Measurements from ENCODE around the gene CCDC127.

CCDC127 gene

DNA sequence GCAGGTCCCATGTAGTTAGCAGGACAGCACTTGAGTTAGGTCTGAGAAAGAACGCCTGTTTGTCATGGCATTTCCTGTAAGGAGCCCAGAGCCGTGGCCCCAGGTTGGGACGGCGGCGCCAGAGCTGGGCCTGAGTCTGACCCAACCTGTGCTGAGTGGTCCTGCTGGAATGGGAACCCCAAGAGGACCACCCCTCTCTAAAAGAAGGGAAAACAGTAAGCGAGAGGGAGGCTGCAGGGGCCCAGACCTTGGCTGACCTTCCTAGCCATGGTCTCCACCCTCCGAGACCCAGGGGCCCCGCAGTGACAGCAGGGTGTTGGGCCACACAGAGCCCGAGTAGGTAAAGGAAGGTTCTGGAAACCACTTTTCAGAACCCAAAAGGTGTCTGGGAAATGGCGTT lies 28.5 kb downstream of the CCDC127 start:
- DNase-seq (ENCODE audit: low read depth), result no peak

DNA sequence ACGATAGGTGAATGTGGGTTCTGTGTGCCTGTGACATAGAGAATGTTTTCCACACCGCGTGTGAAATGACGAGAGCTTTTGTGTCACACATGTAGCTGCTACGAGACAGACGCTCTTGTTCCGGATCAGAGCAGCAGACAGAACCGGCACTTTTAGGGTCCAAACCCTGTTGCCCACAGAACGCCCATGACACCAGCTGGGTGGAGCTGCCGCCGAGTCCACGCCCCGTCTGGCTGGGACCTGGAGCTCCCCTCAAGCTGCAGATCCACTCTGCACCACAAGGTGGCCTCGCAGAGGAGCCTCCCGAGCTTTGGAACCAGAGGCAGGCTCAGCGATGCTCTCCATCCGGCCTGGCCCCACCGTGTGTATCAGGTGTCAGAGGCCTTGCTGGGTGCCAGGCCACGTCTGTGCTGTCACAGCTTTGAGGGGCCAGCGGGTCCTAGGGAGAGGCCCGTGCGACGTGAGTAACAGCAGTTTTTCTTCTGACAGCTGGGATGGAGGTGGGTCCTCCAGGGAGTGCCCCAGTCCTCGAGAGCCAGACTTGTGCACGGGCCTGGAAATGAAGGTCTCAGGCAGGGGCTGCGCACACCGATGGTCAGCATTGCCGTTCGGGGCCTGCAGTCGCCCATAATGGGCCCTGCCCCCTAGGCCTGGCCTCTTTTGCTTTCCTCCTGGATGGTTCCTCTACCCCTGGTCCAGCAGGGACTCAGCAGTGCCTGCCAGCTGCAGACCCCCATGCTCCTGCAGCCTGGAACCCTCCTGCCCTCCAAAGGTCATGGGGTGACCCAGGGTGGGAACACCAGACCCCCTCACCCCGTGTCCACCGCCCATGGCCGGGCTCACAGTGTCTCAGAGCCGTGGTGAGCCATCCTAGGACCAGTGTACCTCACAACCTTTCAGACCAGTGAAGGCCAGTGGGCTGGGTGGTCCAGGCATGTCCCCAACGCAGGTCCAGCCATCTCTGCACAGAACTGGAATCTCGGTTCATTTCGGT lies 29.2 kb downstream of the CCDC127 start:
- peak; percentile 84 for DNase-seq (ENCODE audit: low read depth)

DNA sequence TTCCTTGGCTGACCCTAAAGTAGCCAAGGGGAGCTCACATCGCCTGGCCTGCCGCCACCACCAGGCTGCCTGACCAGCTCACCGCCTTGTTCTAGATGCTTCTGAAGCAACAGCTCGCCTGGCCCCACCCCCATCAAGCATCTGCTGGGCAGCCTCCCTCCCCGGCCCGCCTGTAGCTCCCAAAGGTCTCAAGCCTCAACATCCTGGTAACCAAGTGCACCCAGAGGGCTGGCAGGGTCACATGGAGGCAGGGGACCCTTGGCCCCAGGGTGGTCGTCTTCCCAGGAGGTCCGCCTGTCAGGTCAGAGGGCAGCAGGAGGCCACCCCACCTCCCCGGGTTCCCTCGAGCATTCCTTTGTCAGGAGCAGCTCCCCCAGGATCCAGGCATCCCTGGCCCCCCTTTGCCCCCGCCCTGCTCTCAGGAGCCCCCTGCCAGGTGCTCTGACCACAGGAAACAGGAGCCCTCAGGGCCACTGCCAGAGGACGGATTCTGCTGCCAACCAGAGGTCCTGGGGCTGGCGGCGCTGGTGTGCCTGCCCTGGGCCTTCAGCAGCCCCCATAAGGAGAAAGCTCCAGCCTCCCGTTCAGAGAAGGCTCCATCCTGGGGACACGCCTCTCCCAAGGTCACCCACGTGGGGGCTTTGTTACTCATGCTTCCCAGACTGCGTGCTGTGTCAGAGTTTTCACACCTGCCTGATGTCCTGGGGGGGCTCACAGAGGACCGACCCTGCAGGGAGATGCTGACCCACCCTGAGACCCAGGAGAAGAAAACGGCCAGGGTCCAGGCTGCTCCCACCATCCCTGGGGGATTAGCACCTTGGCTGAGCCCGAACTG lies 30.1 kb downstream of the CCDC127 start:
- DNase-seq (ENCODE audit: low read depth), result no peak

DNA sequence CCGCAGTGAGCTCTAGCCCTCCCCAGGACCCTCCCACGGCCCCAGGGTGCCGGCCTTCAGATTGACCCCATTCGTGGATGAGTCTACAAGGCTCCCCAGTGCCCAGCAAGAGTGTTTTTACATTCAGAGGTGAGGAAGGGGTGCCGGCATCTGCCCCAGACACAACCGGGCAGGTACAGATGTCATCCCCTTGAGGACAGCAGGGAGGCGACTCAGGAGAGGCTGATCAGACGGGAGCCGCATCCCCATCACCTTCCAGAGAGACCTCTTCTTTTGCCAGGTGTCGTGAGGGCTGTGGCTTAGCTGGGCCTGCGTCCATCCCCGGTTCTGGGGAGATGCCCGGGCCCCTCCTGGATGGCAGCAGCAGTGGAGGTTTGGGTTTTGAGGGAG lies 30.9 kb downstream of the CCDC127 start:
- DNase-seq (ENCODE audit: low read depth), result no peak

DNA sequence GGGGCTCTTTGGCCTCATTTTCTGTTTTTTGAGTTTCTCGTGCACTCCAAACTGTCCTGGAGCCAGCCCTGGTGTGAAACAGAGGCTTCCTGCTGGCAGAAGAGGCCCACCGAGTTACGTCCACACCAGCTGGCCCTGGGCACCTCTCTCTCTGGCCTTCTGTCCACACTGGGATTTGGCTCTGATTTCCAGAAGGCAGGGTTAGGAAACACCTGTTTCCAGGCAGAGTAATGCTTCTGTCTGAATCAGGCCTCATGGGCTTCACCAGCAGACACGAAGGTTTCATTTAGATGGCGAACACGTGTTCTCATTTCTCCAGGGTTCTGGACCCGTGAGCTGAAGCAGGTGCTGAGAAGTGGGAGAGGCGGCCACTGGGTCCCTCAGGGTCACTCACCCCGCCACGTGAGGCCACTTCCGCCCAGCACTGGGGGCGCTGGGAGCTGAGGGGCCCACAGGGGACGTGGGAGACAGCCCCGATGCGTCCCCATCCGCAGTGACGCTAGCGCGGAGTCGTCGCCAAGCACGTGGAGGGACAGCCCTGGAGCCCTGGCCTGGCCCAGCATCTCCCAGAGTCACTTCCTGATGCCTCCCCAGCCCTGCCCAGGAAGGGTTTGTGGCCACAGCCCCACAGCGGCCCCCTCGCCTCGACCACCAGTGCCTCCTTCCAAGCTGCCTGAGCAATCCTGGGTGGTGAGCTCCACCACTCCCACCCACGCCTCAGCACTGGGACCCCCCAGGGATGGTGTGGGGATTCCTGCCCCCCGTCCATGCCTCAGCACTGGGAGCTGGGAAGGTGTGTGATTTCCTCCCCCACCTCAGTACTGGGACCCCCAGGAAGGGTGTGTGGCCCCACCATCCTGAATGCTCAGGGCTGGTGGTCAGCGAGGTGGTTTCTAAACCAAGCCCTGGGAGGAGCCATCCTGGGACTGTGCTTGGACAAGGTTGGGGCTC lies 31.6 kb downstream of the CCDC127 start:
- no peak for DNase-seq (ENCODE audit: low read depth)

DNA sequence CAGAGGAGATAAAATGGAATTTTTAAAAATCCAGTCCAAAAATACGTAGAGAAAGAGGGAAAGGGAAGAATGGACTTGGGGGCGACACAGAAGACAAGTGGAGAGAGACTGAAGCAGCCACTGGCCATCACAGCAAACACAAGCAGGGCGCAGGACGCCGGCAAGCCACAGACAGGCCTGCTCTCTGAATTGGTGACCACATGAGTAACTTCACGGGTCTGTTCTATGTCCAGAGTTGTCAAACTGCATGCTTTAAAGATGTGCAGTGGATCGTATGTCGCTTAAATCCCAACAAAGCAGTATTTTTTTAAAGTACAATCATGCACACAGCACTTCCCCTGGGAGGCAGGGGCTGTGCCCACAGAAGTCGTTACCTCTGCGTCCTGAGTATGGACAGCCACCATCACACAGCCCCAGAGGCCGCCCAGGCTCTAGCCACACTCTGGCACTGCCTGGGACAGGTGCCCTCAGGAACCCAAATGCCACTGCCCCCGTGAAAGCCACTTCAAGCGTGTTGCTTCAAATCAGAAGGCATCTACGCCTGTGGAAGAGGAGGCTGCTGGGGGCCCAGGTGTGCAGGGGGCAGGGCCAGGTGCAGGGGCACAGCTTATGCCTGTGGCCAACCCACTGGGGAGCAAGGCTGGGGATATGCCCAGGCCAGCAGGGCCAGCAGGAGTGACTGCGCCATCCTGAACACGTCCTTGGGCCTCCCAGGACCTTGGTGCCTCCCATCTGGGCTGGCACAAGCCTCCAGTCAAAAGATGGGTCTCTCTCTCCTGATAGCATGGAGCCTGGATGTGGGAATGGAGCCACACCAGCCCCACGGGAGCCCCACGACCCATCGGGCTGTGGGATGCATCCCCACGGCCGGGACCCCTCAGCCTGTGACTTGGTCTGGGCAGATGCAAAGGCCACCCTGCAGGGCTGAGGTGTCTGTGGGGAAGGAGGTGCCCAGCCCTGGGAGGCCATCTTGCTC lies 32.6 kb downstream of the CCDC127 start:
- DNase-seq (ENCODE audit: low read depth), result no peak

DNA sequence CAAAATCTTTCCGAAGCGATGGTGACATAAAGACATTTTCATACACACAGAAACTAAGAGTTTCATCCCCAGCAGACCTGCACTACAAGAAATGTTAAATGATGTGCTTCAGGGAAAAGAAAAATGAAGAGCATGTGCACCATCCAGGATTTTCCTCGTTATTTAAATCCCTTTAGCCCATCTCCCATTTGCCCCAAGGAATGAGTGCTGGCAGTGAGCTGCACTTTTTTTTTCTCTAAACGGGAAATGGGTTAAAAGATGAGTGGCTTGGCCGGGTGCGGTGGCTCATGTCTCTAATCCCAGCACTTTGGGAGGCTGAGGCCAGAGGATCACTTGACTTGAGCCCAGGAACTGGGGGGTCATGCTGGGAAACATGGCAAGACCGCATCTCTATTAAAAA lies 33.5 kb downstream of the CCDC127 start:
- no peak for DNase-seq (ENCODE audit: low read depth)

DNA sequence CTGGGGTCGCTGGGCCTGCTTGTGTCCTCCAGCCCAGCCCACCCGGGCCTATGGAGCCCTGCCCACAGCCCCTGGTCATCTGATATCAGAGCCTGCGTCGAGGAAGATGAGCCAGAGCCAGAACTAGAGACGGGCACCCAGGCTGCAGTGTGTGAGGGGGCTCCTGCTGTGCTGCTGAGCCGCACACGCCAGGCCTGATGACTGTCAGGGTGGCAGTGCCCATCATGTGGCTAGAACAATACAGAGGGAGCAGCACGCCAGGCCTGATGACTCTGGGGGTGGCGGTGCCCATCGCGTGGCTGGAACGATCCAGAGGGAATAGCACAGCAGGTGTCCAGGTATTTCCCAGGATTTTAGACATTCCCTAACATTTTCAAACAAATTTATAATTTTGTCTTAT lies 35.8 kb downstream of the CCDC127 start:
- no peak for DNase-seq (ENCODE audit: low read depth)

DNA sequence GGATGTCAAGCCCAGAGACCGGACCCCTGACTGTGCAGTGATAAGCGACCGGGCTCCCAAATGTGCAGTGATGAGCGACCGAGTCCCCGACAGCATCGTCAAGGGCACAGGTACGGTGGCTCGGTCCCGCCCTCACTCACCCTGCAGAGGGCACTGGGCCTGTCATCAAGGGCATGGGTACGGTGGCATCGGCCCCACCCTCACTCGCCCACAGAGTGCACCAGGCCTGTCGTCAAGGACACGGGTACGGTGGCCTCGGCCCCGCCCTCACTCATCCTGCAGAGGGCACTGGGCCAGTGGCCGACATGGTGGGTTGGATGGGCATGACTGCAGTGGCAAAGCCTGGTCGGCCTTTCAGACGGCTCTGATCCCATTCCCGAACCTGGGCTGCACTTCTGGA lies 36.4 kb downstream of the CCDC127 start:
- no peak for DNase-seq (ENCODE audit: low read depth)

DNA sequence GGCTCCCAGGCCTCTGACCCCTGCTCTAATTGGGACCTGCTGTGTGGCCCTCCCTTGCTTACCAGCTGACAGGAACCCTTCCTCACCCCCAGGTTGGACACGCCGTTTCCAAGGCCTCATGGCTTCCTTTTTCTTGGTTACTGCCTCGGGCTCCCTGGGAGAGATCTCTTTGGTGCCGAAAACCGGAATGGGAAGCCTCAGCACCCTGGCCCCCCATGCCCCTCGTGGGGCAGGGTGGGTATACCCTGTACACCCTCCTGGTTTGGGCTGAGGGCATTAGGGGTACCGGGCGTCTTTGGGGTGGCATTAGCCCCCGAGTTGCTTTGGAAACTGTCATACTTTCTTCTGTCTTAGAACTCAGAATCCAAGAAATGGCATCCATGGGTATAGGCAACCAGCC lies 36.8 kb downstream of the CCDC127 start:
- no peak for DNase-seq (ENCODE audit: low read depth)

DNA sequence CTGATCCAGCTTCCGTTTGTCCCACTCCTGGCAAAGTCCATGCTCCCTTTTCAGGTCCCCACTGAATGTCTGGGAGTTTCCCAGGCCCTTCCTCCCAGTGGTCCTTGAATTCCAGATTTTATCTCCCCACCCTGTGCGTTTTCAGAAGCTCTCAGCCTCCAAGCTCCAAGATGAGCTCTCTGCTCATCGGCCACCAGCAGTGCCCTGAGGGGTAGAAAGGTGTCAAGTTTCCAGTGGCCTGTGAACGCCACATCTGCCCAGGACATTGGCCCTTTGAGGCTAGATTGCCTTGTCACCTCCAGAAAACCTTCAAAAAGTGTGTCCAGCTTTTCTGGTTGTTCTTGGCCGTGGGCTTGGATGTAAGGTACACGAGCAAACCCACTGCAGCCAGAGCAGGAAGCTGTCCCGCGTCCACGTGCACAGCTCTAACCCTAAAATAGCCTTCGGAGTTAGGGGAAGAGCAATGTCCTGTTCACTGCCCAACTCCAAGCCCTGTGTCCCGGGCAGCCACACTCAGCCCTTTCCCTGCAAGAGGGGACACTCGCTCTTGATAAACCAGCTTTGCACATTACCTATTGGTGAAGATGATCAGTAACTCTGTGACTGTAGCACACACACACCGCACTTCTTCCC lies 37.6 kb downstream of the CCDC127 start:
- no peak for DNase-seq (ENCODE audit: low read depth)

DNA sequence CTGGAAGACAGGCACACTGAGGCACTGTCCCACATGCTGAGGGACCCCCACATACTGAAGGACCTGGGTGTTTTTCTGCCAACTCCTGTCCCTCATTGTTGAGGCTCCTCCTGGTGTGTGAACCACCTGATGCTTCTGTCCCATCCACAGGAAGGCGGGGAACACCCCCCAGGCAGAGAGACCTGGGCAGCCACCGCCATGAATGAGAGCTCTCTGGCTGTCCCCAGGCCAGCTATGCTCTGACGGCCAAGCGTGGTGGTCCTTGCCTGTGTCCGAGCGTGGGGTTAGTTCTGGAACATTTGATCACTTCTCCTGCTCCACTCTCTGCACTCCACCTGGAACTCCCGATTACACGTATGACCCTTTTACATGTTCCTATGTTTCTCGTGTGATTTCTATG lies 38.6 kb downstream of the CCDC127 start:
- no peak for DNase-seq (ENCODE audit: low read depth)

DNA sequence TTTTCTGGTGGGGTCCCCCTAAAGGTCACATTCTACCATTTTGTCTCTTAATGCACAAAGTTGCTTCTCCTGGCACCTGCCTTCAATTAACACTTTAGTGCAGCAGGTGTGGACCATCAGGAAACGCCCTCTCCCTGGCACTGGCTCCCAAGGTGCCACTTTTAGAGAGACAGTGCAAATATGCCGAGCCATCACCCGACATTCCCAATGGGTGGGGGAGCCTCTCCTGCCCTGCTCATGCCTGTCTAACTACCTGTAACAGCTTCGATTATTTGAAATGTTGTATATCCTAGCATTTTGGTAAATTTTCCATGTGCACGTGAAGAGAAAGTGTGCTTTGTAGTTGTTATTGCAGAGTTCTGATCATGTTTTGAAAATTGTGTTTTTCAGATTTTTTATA lies 39.8 kb downstream of the CCDC127 start:
- no peak for DNase-seq (ENCODE audit: low read depth)

DNA sequence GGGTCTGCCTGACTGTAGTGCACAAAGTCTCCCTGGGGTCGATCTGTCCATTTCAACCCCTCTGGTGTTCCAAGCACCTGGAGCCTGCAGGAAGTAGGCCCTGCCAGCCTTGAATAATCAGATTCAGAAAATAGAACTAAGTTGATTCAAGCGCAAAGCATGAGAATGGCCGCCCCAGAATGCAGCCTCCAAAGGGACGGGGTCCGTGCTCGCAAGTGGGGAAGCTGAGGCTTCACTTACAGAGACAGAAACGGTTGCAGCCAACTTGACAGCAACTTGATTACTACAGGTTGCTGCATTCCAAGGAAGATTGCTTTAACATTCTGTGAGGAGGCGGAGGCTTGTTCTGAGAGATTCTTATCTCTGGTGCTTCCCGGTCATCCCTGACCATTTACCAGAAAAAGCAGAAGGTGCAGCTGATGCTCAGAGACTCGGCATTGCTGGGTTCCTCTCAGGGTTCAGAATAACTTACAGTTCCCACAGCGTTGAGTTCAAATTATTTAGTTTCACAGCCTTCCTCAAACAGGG lies 41.6 kb downstream of the CCDC127 start:
- DNase-seq (ENCODE audit: low read depth), result no peak

DNA sequence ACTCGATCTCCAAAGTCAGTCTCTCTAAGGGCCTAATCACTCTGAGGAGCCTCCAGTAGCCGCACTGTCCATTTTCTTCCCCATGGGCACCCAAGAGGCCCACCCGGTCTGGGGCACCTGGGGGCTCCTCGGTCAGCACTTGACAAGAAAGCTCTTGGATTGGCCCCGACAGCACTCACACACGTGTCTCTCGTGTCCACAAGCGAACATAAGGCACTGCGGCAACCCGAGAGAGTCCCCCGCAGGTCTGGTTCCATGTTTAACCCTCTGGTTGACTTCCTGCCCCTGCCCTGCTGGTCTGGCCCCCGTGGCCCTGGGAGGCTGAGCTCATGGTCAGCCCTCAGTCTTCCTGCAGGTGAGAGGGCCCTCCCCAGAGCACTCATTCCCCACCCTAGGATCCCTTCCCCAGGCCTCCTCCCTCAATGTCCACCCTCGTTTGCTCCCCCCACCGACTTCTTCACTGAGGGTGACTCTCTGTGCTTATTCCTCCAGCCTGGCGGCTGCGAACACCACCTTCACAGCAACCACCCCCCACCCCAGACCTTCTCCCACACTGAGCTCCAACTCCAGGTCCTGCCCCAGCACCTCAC lies 43.0 kb downstream of the CCDC127 start:
- DNase-seq (ENCODE audit: low read depth), result no peak

DNA sequence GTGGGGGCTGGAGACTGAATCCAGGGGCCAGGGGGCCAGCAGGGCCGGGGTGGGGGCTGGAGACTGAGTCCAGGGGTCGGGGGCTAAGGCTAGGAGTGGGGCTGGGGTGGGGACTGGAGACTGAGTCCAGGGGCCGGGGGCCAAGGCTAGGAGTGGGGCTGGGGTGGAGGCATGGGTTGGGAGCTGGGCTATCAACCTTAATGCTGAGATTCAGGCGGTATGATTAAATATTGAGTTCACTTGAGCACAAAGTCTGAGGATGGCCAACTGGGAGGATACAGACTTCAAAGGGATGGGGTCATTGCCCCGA lies 43.7 kb downstream of the CCDC127 start:
- DNase-seq (ENCODE audit: low read depth), result no peak

DNA sequence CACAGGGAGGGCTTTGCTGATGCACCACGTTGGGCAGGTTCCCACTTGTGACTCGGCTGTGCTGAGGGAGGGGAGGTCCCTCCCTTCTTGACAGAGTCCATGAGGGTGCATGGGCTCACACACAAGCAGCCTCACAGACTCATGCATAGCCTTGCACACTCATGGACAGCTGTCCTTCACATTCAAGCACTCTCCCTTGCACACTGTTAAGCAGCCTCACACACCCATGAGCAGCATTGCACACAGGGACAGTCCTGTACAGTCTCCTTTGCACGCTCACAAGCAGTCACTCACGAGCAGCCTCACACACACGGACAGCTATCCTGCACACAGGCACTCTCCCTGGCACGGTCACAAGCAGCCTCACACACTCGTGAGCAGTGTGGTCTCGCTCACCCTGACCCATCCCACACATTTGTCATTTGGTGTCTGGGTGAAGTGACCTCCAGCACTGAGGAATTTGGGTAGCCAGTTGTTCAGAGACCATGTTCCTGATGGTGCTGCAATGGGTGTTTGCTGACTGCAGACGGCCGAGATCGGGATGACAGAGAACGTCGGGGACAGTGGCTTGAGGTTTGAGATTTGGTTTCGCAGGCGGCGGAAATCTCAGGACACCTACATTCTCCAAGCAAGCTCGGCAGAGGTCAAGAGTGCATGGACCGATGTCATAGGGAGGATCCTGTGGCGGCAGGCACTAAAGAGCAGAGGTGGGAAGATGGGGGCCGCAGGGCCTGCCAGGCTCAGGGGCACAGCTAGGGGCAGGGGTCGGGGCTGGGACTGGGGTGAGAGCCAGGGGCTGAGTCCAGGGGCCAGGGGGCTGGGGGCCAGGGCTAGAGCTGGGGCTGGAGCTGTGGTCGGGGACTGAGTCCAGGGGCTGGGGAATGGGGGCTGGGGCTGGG lies 44.3 kb downstream of the CCDC127 start:
- DNase-seq (ENCODE audit: low read depth), result no peak

DNA sequence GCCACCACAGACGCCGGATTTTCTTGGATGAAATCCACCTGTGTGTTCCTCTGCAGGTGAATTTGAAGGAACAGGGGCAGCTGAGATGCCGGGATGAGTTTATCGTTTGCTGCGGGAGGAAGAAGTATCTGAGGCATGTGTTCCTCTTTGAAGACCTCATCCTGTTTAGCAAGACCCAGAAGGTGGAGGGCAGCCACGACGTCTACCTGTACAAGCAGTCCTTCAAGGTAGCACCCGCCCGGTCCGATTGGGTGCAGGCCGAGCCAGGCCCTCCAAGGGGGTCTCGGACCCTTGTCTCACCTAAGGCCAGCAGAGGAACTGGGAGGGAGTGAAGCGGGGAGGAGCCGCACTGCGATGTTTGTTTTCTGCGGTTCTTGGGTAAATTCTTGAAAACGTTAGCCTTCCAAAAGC lies 45.1 kb downstream of the CCDC127 start:
- no peak for DNase-seq (ENCODE audit: low read depth)

DNA sequence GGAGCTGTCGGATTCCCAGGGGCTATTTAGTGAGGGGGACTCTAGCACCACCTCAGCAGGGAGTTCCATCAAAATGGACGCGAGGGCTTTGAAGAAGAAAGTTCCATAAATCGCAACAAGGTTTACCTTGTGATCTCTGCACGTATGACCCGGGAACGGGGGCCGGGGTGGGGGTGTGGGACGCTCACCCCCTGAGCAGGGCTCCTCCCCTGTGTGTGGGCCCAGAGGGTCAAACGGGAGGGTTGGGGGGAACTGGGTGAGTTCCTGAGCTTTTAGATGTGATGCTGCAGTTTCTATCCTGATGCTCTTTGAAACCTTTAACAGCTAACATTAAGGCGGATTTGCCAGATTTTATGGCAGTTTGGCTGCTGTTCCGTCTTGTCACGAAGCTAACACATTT lies 45.5 kb downstream of the CCDC127 start:
- DNase-seq (ENCODE audit: low read depth), result no peak

All from activated T-cell treated with anti-CD3 and anti-CD28 coated beads for 24 hours (primary cell).